Body of pancreas (tissue), 4 donors: Measurements from ENCODE around the gene PDZD11.
"Not testable (repeated sequence)": the region's sequence is repeated elsewhere in the genome, so short reads cannot be mapped to it uniquely, and the experiment has no call there.

Experiments
- CTCF ChIP-seq, 7 experiments: fragments of 450-650 bp in 4 of 7; fragments of 200-600 bp in 3 of 7; sonication (generic) in 3 of 7; IDR thresholded peaks; one replicate each; pipeline ENCODE4 v1.5.1; 2016 to 2019; ENCODE audit warnings: antibody characterized with exemption in 7 of 7
- POLR2A ChIP-seq, 3 donors: fragments of 450-650 bp; IDR thresholded peaks; one replicate each; pipeline ENCODE4 v1.6.1; 2016; ENCODE audit warnings: antibody characterized with exemption in 3 of 3, mild to moderate bottlenecking in 2 of 3

- not testable (repeated sequence) for TF ChIP-seq CTCF, POLR2A (IDR thresholded peaks at IDR 0.05)
Observed at GRCh38 chrX:70243601-70244000, 46.1 kb downstream of the PDZD11 start.
